Ascending aorta (tissue), 2 donors: Measurements from ENCODE around the gene GALNT18. TPM values are rescaled to one million over a fixed set of nuclear protein-coding genes. Genes with fewer than 3 reads are reported as not detected.

Experiments used
- DNase-seq, 2 donors: peaks; one replicate each; pipeline ENCODE4 v3.0.0-alpha.2; 2019; ENCODE audit warnings: low spot score in 2 of 2
- H3K27ac ChIP-seq, 2 donors: fragments of 200-600 bp; sonication (generic); one replicate each; pipeline ENCODE4 v1.5.1; 2016 to 2017; ENCODE audit warnings: mild to moderate bottlenecking in 1 of 2
- H3K27me3 ChIP-seq: fragments of 200-600 bp; sonication (generic); one replicate; pipeline ENCODE4 v1.5.1; 2017
- H3K36me3 ChIP-seq, 2 donors: fragments of 200-600 bp; sonication (generic); one replicate each; pipeline ENCODE4 v1.5.1; 2016
- H3K4me1 ChIP-seq, 2 donors: fragments of 200-600 bp; sonication (generic); one replicate each; pipeline ENCODE4 v1.5.1; 2016 to 2017; ENCODE audit warnings: mild to moderate bottlenecking in 1 of 2
- H3K4me3 ChIP-seq, 2 donors: fragments of 200-600 bp; sonication (generic); one replicate each; pipeline ENCODE4 v1.5.1; 2016 to 2017; ENCODE audit warnings: mild to moderate bottlenecking in 1 of 2
- H3K9me3 ChIP-seq, 2 donors: fragments of 200-600 bp; sonication (generic); one replicate each; pipeline ENCODE4 v1.5.1; 2016
- intact Hi-C: fragments of 100-400 bp; cut with DNase I; formaldehyde crosslinking; loops from one replicate; pipeline ENCODE4 v1.15.1; 2023
- total RNA-seq: library from RNA; depleted of rRNA; stranded (reverse); fragments of >200 nt; gene quantifications from one replicate; pipeline ENCODE4 v1.1.0, GENCODE V29; 2016
- TF ChIP-seq, protein P1 (sequence below), 3 experiments: fragments of 200-600 bp in 2 of 3; fragments of 450-650 bp in 1 of 3; sonication (generic) in 2 of 3; IDR thresholded peaks; one replicate each; pipeline ENCODE4 v1.5.1; 2016 to 2019; ENCODE audit warnings: antibody characterized with exemption in 3 of 3, mild to moderate bottlenecking in 1 of 3, moderate library complexity in 1 of 3

Gene GALNT18
- total RNA-seq, 1 donor from 2014 or later = 53.5 TPM

- DNase-seq = peak in 1 of 2 donors; percentile 73
- Histone ChIP-seq H3K9me3 (no peaks in the 10 kb centered on the region), H3K36me3 (no peaks in the 10 kb centered on the region), H3K4me3 (peak overlapping the region in 1 of 2 donors; percentile 13), H3K4me1 (peaks cover 10 to 36% of the 10 kb centered on the region in 2 donors), H3K27me3 (no peaks in the 10 kb centered on the region), H3K27ac (peak overlapping the region; percentile 73 to 74)
- intact Hi-C loops = loop anchor here (5.0 kb wide), 1 partner anchor 96 kb away; no protein-coding TSS in a partner anchor
- TF ChIP-seq, protein P1, sequence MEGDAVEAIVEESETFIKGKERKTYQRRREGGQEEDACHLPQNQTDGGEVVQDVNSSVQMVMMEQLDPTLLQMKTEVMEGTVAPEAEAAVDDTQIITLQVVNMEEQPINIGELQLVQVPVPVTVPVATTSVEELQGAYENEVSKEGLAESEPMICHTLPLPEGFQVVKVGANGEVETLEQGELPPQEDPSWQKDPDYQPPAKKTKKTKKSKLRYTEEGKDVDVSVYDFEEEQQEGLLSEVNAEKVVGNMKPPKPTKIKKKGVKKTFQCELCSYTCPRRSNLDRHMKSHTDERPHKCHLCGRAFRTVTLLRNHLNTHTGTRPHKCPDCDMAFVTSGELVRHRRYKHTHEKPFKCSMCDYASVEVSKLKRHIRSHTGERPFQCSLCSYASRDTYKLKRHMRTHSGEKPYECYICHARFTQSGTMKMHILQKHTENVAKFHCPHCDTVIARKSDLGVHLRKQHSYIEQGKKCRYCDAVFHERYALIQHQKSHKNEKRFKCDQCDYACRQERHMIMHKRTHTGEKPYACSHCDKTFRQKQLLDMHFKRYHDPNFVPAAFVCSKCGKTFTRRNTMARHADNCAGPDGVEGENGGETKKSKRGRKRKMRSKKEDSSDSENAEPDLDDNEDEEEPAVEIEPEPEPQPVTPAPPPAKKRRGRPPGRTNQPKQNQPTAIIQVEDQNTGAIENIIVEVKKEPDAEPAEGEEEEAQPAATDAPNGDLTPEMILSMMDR (IDR thresholded peaks at IDR 0.05) = no peak
These were observed 378.6 kb downstream of the GALNT18 start for GRCh38 chr11:11243209-11243589.

DNA sequence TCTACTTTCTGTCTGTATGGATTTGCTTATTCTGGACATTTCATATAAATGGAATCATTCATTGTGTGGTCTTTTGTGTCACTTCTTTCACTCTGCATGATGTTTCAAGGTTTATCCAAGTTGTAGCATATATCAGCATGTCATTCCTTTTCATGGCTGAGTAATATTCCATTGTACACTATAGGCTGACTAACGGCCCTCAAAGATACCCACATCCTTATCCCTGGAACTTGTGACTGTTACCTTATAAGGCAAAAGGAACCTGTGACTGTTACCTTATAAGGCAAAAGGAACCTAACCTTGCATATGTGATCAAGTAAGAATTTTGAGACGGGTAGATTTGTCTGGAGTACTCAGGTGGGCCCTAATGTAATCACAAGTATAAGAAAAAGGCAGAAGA lies 380.5 kb downstream of the GALNT18 start:
- no peak overlapping the region for H3K27ac ChIP-seq
- H3K4me1 ChIP-seq = peaks cover 10 to 36% of the 10 kb centered on the region in 2 donors
- no peak overlapping the region for H3K4me3 ChIP-seq
- no peaks in the 10 kb centered on the region for H3K27me3 ChIP-seq
- H3K36me3 ChIP-seq = no peaks in the 10 kb centered on the region
- H3K9me3 ChIP-seq = no peaks in the 10 kb centered on the region
- DNase-seq = no peak
- TF ChIP-seq, protein P1 (IDR thresholded peaks at IDR 0.05) = no peak
- intact Hi-C loops = loop anchor here (5.0 kb wide), 1 partner anchor 94 kb away; no protein-coding TSS in a partner anchor

DNA sequence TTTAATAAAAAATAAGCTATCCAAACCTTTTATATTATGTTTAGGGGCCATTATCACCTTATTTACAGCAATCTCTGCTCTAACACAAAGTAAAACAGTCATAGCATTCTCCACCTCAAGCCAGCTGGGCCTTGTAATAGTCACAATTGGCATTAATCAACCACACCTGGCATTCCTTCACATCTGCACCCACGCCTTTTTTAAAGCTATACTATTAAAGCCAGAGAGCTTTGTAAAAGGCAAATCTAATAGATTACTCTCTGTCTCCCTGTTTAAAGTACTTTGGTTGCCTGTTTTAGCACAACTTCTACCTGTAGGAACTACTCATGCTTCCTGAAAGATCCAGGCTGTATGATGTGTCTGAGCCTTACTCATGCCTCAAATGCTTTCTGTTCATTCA lies 381.8 kb downstream of the GALNT18 start:
- Histone ChIP-seq H3K9me3 (no peaks in the 10 kb centered on the region), H3K4me1 (peaks cover 9 to 24% of the 10 kb centered on the region in 2 donors), H3K4me3 (no peak overlapping the region), H3K27me3 (no peaks in the 10 kb centered on the region), H3K36me3 (no peaks in the 10 kb centered on the region), H3K27ac (no peak overlapping the region)
- intact Hi-C loops = loop anchor here (5.0 kb wide), 1 partner anchor 93 kb away; no protein-coding TSS in a partner anchor
- no peak for DNase-seq
- TF ChIP-seq, protein P1 (IDR thresholded peaks at IDR 0.05) = no peak

- no peak for DNase-seq
- Histone ChIP-seq H3K27me3 (no peaks in the 10 kb centered on the region), H3K9me3 (no peaks in the 10 kb centered on the region), H3K4me1 (no peaks in the 10 kb centered on the region), H3K27ac (no peak overlapping the region), H3K36me3 (no peaks in the 10 kb centered on the region), H3K4me3 (no peak overlapping the region)
- intact Hi-C loops = no loop called here
- TF ChIP-seq, protein P1 (IDR thresholded peaks at IDR 0.05) = no peak
These were observed 384.6 kb downstream of the GALNT18 start for GRCh38 chr11:11237070-11237832.

- Histone ChIP-seq H3K36me3 (no peaks in the 10 kb centered on the region), H3K4me1 (no peaks in the 10 kb centered on the region), H3K27ac (no peak overlapping the region), H3K9me3 (no peaks in the 10 kb centered on the region), H3K4me3 (no peak overlapping the region), H3K27me3 (no peaks in the 10 kb centered on the region)
- DNase-seq = no peak
- intact Hi-C loops = no loop called here
- TF ChIP-seq, protein P1 (IDR thresholded peaks at IDR 0.05) = no peak
These were observed 385.2 kb downstream of the GALNT18 start for GRCh38 chr11:11236498-11237059.
